ENCODE data around the gene NCAN.

DNA sequence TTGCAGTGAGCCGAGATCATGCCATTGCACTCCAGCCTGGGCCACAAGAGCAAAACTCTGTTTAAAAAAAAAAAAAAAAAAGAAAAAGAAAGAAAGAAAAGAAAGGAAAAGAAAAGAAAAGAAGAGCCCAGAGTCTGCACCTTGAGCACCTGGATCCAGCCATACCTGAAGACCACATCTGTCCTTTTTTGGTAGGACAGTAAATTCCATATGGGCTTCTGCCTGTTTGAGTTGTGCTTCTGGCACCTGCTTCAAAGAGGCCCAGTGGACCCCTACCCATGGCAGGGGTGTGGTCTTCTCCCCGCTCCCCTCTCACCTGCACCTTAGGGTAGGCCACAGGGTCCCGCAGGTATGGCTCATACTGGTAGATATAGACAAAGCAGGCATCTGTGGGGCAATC is 55.5 kb downstream of the NCAN start:
- TF ChIP-seq, protein P1, sequence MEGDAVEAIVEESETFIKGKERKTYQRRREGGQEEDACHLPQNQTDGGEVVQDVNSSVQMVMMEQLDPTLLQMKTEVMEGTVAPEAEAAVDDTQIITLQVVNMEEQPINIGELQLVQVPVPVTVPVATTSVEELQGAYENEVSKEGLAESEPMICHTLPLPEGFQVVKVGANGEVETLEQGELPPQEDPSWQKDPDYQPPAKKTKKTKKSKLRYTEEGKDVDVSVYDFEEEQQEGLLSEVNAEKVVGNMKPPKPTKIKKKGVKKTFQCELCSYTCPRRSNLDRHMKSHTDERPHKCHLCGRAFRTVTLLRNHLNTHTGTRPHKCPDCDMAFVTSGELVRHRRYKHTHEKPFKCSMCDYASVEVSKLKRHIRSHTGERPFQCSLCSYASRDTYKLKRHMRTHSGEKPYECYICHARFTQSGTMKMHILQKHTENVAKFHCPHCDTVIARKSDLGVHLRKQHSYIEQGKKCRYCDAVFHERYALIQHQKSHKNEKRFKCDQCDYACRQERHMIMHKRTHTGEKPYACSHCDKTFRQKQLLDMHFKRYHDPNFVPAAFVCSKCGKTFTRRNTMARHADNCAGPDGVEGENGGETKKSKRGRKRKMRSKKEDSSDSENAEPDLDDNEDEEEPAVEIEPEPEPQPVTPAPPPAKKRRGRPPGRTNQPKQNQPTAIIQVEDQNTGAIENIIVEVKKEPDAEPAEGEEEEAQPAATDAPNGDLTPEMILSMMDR (IDR thresholded peaks at IDR 0.05) = no peak
- TF ChIP-seq POLR2A (IDR thresholded peaks at IDR 0.05) = no peak
